SK-N-SH treated with all-trans-retinoic acid at 6 μM for 48 hours (cell line): ENCODE data around the gene MUC12.

Experiments
- ARNTL ChIP-seq: fragments of 450-650 bp; formaldehyde crosslinking; IDR thresholded peaks from 2 replicates; pipeline ENCODE4 v1.5.0; 2020; ENCODE audit warnings: low read depth, mild to moderate bottlenecking, moderate library complexity, borderline replicate concordance
- CREB5 ChIP-seq: fragments of 250-450 bp; sonication (Bioruptor Pico); IDR thresholded peaks from 2 replicates; pipeline ENCODE4 v1.5.1; 2020; ENCODE audit warnings: low read depth, mild to moderate bottlenecking, moderate library complexity
- CSDC2 ChIP-seq: fragments of 250-450 bp; sonication (Bioruptor Pico); IDR thresholded peaks from 2 replicates; pipeline ENCODE4 v1.5.0; 2020; ENCODE audit warnings: mild to moderate bottlenecking, moderate library complexity
- CSRNP3 ChIP-seq: fragments of 250-450 bp; sonication (Bioruptor Pico); IDR thresholded peaks from 2 replicates; pipeline ENCODE4 v1.5.1; 2021; ENCODE audit warnings: mild to moderate bottlenecking, moderate library complexity
- ISL1 ChIP-seq: fragments of 250-450 bp; sonication (Bioruptor Pico); IDR thresholded peaks from 2 replicates; pipeline ENCODE4 v2.1.2; 2022; ENCODE audit warnings: mild to moderate bottlenecking, moderate library complexity
- PATZ1 ChIP-seq: fragments of 250-450 bp; sonication (Bioruptor Pico); IDR thresholded peaks from 2 replicates; pipeline ENCODE4 v1.8.0; 2020; ENCODE audit warnings: mild to moderate bottlenecking, moderate library complexity, borderline replicate concordance
- POU6F1 ChIP-seq: fragments of 250-450 bp; sonication (Bioruptor Pico); IDR thresholded peaks from 2 replicates; pipeline ENCODE4 v1.8.0; 2021; ENCODE audit warnings: low read depth, mild to moderate bottlenecking, moderate library complexity, borderline replicate concordance
- PPARA ChIP-seq: fragments of 250-450 bp; sonication (Bioruptor Pico); IDR thresholded peaks from 2 replicates; pipeline ENCODE4 v1.5.0; 2020; ENCODE audit warnings: mild to moderate bottlenecking, borderline replicate concordance
- RARB ChIP-seq: fragments of 250-450 bp; sonication (Bioruptor Pico); IDR thresholded peaks from 2 replicates; pipeline ENCODE4 v1.8.0; 2021; ENCODE audit warnings: mild to moderate bottlenecking, moderate library complexity
- TSHZ2 ChIP-seq: fragments of 250-450 bp; sonication (Bioruptor Pico); IDR thresholded peaks from 2 replicates; pipeline ENCODE4 v1.5.0; 2020; ENCODE audit warnings: mild to moderate bottlenecking, moderate library complexity
- ZC3H10 ChIP-seq: fragments of 250-450 bp; sonication (Bioruptor Pico); IDR thresholded peaks from 2 replicates; pipeline ENCODE4 v1.5.1; 2021; ENCODE audit warnings: mild to moderate bottlenecking, moderate library complexity
- ZFP3 ChIP-seq: fragments of 250-450 bp; sonication (Bioruptor Pico); IDR thresholded peaks from 2 replicates; pipeline ENCODE4 v1.5.0; 2020; ENCODE audit warnings: mild to moderate bottlenecking, moderate library complexity
- ZNF565 ChIP-seq: fragments of 450-650 bp; formaldehyde crosslinking; conservative IDR thresholded peaks from 2 replicates; pipeline ENCODE4 v1.5.0; 2020; ENCODE audit warnings: low read depth, mild to moderate bottlenecking, moderate library complexity

- no peak for TF ChIP-seq ZNF565 (CRISPR knock-in tag)
- no peak for TF ChIP-seq ZC3H10 (CRISPR knock-in tag)
- no peak for TF ChIP-seq CREB5
- no peak for TF ChIP-seq CSRNP3 (CRISPR knock-in tag)
- no peak for TF ChIP-seq PATZ1 (CRISPR knock-in tag)
- TF ChIP-seq RARB (CRISPR knock-in tag): no peak
- TF ChIP-seq ZFP3 (CRISPR knock-in tag): no peak
- no peak for TF ChIP-seq CSDC2 (CRISPR knock-in tag)
- TF ChIP-seq ARNTL (CRISPR knock-in tag): no peak
- TF ChIP-seq TSHZ2: no peak
- no peak for TF ChIP-seq ISL1 (CRISPR knock-in tag)
- no peak for TF ChIP-seq PPARA (CRISPR knock-in tag)
- no peak for TF ChIP-seq POU6F1 (CRISPR knock-in tag)
Measured at GRCh38 chr7:100921039-100921438, 48.3 kb upstream of the MUC12 start.
